ACC112 (cell line): ENCODE results near the gene MOB2.

Experiments used
- H2AFZ ChIP-seq: fragments of 200-600 bp; sonication (generic); one replicate; pipeline ENCODE4 v1.6.0; 2017; ENCODE audit warnings: antibody characterized with exemption, low read length; ENCODE audit not compliant: unreplicated experiment
- H3K27ac ChIP-seq: fragments of 200-600 bp; sonication (generic); 2 replicates; pipeline ENCODE4 v1.5.1; 2014; ENCODE audit warnings: low read depth, mild to moderate bottlenecking, antibody characterized with exemption, low read length, moderate library complexity
- H3K27me3 ChIP-seq: fragments of 200-600 bp; sonication (generic); 2 replicates; pipeline ENCODE4 v1.6.1; 2014; ENCODE audit warnings: mild to moderate bottlenecking, antibody characterized with exemption, low read length, moderate library complexity, mixed read lengths; ENCODE audit not compliant: insufficient read depth
- H3K36me3 ChIP-seq: fragments of 200-600 bp; sonication (generic); 2 replicates; pipeline ENCODE4 v1.6.1; 2016; ENCODE audit warnings: mild to moderate bottlenecking, antibody characterized with exemption, low read length, moderate library complexity, mixed read lengths; ENCODE audit not compliant: insufficient read depth
- H3K4me1 ChIP-seq: fragments of 200-600 bp; sonication (generic); one replicate; pipeline ENCODE4 v1.6.1; 2016; ENCODE audit warnings: low read length, mixed read lengths; ENCODE audit not compliant: insufficient read depth, unreplicated experiment, control insufficient read depth
- H3K4me3 ChIP-seq: fragments of 200-600 bp; sonication (generic); 2 replicates; pipeline ENCODE4 v1.5.1; 2014; ENCODE audit warnings: mild to moderate bottlenecking, low read depth, low read length
- H3K79me2 ChIP-seq: fragments of 200-600 bp; sonication (generic); one replicate; pipeline ENCODE4 v1.6.0; 2016; ENCODE audit warnings: low read length; ENCODE audit not compliant: control insufficient read depth, unreplicated experiment, insufficient read depth

The MOB2 gene

DNA sequence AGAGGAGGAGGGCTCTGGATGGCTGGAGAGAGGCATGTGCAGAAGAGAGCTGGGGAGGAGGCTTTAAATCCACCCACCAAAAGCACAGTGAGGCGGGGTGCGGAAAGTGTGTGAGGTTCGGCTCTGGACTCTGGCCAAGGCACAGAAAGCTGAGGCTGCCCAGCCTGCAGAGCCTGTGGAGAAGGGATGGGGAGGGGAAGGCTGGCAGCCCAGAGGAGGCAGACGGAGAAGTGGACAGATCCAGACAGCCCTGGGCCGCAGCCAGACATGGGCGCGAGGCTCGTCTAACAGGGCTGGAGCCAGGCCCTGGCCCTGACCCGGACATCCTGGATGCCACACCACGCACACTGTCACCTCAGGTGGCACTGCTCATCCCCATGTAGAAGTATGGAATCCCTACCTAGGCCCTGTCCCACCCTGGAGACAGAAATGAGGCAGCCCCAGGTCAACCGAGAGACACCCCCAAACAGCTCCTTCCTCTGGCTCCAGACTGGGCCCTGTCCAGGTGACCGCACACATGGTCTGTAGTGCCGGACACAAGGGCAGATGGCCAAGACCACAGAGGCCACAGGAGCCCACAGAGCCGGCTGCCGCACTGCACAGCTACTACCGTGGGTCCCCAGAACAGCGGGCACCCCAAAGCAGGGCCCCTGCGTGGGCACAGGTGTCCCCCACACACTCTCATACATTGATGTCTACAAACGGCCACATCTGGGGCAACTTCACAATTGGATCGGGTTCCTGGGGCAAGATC, 16.6 kb upstream of the MOB2 start:
- peaks cover 4% of the 10 kb centered on the region for H3K4me1 ChIP-seq
- no peaks in the 10 kb centered on the region for H3K27me3 ChIP-seq
- no peak overlapping the region for H3K4me3 ChIP-seq
- H3K79me2 ChIP-seq = peaks cover 44% of the 10 kb centered on the region
- H2AFZ ChIP-seq = no peak overlapping the region
- peaks cover 4% of the 10 kb centered on the region; the same call in 1 of the 2 replicates for H3K36me3 ChIP-seq
- no peak overlapping the region for H3K27ac ChIP-seq

DNA sequence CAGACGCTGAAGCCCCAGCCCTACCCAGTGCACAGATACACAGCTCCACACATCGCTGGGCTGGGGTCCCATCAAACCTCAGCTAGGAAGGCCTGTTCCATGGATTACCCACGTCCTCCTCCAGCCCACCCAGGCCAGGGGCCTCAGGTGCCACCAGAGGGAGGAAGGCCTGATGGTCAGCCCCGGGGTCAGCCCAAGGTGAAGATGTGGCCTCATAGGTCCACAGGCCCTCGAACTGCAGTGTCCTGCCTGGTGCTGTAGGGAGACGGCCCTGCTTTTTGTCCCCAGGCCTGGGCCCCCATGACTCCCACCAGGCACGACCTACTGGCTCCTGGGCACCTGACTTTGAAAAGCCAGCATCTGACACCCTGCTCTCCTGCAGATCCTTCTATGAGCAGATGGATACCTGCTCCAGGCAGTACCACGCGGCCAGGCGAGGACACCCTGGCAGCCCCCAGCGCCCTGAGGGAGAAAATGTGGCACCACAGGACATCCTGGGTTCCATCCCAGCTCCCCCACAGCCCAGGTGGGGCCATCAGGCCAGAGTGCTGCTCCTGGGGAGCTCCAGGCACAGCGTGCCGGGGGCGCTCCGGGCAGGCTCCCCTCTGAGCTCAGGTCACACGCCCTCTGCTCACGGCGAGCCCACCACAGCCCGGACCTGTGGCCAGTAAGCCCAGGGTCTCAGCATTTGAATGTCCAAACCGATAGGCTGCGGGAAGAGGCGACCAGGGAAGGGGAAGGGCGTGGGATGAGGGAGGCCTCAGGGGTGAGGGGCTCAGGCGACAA, 15.8 kb upstream of the MOB2 start:
- Histone ChIP-seq H3K27me3 (no peaks in the 10 kb centered on the region), H3K4me3 (no peak overlapping the region), H3K79me2 (peaks cover 44% of the 10 kb centered on the region)

DNA sequence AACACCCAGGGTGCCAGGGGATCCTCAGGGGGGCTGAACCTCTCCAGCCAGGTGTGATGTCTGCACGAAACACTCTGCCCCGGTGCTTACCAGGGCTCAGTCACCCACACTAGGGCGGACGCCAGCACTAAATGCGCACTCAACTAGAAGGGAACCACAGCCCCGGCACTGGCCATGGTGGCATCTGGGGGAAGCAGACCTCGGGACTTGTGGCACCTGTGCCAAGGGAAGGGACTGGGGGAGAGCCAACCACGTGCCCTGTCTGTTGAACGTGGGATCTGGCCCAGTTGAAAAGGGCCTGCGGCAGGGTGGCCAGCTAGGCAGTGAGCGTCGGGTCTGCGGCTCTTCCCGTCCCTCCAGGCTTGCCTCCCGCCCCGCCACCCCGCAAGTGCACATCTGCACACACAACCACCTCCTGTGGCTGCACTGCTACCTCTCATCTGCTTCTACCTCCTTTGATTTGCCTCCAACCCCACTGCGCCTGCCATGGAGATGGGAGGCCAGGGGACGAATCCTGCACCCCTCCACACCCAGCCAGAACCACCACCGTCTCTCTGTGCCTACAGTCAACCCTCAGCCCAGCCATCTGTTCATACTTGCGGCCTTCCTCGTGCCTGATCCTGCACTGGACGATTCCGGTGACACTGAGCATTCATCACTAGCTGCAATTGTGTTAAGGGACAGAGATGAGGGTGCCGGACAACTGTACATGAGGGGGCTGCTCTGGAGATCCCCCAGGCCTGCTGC, 15.0 kb upstream of the MOB2 start:
- Histone ChIP-seq H2AFZ (no peak overlapping the region), H3K27me3 (no peaks in the 10 kb centered on the region), H3K36me3 (peaks cover 4% of the 10 kb centered on the region; the same call in 1 of the 2 replicates), H3K4me1 (no peaks in the 10 kb centered on the region), H3K79me2 (peaks cover 43% of the 10 kb centered on the region), H3K27ac (no peak overlapping the region), H3K4me3 (no peak overlapping the region)

More for the DNA sequence above, 15.8 kb upstream of the MOB2 start:
- Histone ChIP-seq H3K36me3 (peaks cover 4% of the 10 kb centered on the region; the same call in 1 of the 2 replicates), H3K4me1 (no peaks in the 10 kb centered on the region), H2AFZ (no peak overlapping the region), H3K27ac (no peak overlapping the region)

DNA sequence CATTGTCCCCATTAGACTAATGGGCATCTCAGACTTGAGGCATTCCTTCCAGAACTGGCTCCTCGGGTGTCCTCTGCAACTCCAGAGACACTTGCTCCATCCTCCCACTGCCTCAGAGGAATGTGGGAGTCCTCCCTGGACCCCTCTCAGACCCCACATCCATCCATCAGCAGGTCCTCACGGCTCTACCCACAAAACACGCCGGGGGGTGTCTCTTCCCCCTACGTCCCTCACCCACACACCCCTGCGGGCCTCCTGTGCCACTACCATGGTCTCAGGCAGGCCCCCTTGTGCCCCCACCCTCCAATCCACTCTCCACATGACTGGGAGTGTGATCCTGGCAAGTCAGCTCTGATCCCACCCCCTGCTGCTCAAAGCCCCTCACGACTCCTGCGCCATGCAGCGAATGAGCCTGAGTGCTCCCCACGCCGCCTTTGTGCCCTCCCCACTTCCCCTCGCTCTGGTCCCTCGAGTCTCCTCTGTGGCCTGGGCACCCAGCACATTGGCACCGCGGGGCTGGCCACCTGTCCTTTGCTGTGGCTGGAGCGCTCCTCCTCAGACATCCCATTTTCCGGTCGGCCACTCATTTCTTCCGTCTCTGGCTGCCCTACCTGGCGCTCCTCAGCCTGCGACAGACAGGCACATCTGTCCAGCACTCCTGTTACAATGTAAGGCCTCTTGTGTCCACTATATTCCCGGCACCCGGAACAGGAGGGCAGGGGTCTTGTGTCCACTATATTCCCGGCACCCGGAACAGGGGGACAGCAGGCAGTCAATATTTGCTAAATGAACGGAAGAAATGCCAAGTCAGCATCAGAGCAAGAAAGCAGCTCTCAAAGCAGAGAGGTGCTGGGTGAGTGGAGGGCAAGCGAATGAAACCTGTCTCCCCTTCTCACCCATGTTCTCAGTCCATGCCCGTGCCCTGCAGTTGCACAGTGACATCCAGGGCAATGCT, 14.2 kb upstream of the MOB2 start:
- Histone ChIP-seq H3K36me3 (peaks cover 4% of the 10 kb centered on the region; the same call in 1 of the 2 replicates), H3K27me3 (no peaks in the 10 kb centered on the region), H3K4me3 (no peak overlapping the region), H2AFZ (no peak overlapping the region), H3K27ac (no peak overlapping the region), H3K79me2 (peaks cover 43% of the 10 kb centered on the region), H3K4me1 (no peaks in the 10 kb centered on the region)

DNA sequence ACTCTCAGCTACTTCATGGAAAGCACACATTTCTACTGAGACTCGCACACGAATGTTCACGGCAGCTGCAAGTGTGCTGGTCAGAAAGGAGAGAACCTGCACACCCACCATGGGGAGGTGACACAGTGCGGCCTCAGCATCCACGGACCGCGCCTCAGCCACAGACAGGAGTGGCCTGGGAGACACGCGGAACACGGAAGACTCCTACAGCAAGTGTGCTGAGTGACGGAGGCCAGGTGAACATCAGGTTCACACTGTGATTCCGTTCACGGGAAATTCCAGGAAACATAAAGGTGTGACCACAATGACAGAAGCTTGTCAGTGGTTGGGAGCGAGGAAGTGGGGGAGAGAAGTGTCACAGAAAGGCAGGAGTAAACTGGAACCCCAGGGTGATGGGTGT, 13.3 kb upstream of the MOB2 start:
- H3K27ac ChIP-seq = no peak overlapping the region
- H3K36me3 ChIP-seq = peaks cover 4% of the 10 kb centered on the region; the same call in 1 of the 2 replicates
- H3K4me3 ChIP-seq = no peak overlapping the region
- H3K4me1 ChIP-seq = no peaks in the 10 kb centered on the region
- no peaks in the 10 kb centered on the region for H3K27me3 ChIP-seq
- peaks cover 42% of the 10 kb centered on the region for H3K79me2 ChIP-seq
- no peak overlapping the region for H2AFZ ChIP-seq

DNA sequence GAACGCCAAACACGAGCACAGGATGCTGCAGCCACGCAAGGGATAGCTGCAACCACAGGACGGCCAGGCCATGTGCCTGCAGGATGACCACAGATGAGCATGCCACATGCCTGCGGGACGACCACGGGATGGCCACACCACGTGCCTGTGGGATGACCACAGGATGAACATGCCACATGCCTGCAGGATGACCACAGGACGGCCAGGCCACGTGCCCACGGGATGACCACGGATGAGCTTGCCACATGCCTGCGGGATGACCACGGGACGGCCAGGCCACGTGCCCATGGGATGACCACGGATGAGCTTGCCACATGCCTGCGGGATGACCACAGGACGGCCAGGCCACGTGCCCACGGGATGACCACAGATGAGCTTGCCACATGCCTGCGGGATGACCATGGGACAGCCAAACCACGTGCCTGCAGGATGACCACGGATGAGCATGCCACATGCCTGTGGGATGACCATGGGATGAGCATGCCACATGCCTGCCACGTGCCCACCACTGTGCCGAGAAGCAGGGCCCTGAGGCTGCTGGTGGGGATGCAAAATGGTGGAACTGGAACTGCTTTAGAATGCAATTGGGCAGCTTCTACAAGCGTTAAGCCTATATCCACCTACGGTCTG, 12.8 kb upstream of the MOB2 start:
- Histone ChIP-seq H3K4me3 (no peak overlapping the region), H3K27ac (no peak overlapping the region), H3K27me3 (no peaks in the 10 kb centered on the region), H3K79me2 (peaks cover 45% of the 10 kb centered on the region), H2AFZ (no peak overlapping the region), H3K4me1 (no peaks in the 10 kb centered on the region), H3K36me3 (peaks cover 4% of the 10 kb centered on the region; the same call in 1 of the 2 replicates)

DNA sequence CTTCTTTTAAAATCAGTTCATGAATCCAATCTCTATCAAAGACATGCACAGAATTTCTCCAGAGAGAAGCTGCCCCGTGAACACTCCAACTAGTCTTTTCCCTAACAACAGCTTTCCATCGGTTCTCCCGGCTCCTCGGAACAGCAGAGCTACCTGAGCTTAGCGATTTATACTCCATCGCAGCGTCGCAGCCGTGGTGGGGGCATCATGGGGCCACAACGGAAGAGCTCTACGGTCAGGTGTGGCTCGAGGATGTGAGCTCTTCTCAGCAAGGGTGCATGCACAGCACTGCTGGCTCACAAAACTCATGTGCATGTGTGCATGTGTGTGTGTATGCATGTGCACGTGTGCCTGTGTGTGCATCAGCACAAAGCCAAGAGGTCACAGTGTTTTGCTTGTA, 11.7 kb upstream of the MOB2 start:
- no peak overlapping the region for H3K27ac ChIP-seq
- no peaks in the 10 kb centered on the region for H3K4me1 ChIP-seq
- H3K36me3 ChIP-seq = peaks cover 4% of the 10 kb centered on the region; the same call in 1 of the 2 replicates
- no peaks in the 10 kb centered on the region for H3K27me3 ChIP-seq
- peaks cover 49% of the 10 kb centered on the region for H3K79me2 ChIP-seq
- no peak overlapping the region for H3K4me3 ChIP-seq
- H2AFZ ChIP-seq = no peak overlapping the region

DNA sequence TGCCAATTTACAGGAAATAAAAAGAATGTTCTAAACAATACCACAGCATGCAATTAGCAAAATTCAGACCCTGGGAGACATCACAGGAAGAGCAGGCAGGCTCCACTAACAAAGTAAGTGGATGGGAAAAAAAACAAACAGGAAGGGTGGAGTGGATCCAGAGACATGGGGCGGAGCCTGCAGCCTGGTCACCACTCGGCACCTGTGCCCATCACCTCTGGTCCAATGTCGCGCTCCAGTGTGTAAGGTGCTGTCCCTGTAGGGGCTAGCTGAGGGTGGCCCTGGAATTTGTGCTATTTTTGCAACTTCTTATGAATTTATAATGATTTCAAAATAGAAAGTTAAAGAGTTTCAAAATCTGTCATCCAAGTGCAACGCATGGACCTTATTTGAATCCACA, 11.0 kb upstream of the MOB2 start:
- no peak overlapping the region for H3K27ac ChIP-seq
- peaks cover 49% of the 10 kb centered on the region for H3K79me2 ChIP-seq
- H3K4me1 ChIP-seq = no peaks in the 10 kb centered on the region
- peaks cover 4% of the 10 kb centered on the region; the same call in 1 of the 2 replicates for H3K36me3 ChIP-seq
- no peak overlapping the region for H2AFZ ChIP-seq
- no peak overlapping the region for H3K4me3 ChIP-seq
- no peaks in the 10 kb centered on the region for H3K27me3 ChIP-seq

DNA sequence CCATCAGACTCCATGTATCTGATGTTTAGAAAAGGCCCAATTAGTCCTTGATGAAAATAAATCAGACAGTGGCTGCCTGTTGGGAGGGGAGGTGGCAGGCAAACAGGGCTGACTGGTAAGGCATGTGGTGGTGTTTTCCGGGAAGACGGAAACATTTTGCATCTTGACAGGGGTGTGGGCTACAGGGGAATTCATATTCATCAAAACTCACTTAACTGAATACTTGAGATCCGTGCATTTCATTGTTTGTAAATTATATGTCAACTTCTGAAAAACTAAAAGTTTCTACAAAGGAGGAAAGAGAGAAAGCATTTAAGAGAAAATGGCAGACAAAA, 10.1 kb upstream of the MOB2 start:
- Histone ChIP-seq H3K79me2 (peaks cover 51% of the 10 kb centered on the region), H3K4me1 (no peaks in the 10 kb centered on the region)

More for the DNA sequence above, 10.1 kb upstream of the MOB2 start:
- H3K27me3 ChIP-seq = no peaks in the 10 kb centered on the region
- H3K4me3 ChIP-seq = no peak overlapping the region
- no peak overlapping the region for H3K27ac ChIP-seq
- H3K36me3 ChIP-seq = peaks cover 4% of the 10 kb centered on the region; the same call in 1 of the 2 replicates
- no peak overlapping the region for H2AFZ ChIP-seq
